GM12872 (cell line): Measurements from ENCODE around the gene PLPPR1.
A peak's percentile ranks its signal among the peaks of the same experiment; 100 is the strongest.

Experiments
- TF ChIP-seq, protein P1 (sequence below): IDR thresholded peaks from 3 replicates; pipeline ENCODE4 v1.5.1; 2011; ENCODE audit warnings: low read depth, mild to moderate bottlenecking, low read length, moderate library complexity; ENCODE audit not compliant: insufficient read depth

Gene PLPPR1

DNA sequence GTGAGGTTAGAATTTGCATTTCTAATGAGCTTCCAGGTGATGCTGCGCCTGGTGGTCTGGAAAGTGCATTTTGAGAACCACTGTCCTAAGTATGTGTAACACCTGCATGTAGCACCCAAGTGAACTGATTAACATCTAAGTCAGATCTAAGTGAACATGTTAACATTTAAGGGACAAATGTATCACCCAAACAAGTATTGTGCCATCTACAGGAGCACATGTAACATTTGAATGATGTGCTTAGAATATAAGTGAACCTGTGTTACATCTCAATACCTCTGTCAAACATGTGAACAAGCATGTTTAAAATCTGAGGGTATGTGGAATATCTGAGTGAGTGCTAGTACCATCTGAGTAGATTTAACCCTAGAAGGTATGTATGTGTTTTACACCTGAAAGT is 68.7 kb downstream of the PLPPR1 start:
- TF ChIP-seq, protein P1, sequence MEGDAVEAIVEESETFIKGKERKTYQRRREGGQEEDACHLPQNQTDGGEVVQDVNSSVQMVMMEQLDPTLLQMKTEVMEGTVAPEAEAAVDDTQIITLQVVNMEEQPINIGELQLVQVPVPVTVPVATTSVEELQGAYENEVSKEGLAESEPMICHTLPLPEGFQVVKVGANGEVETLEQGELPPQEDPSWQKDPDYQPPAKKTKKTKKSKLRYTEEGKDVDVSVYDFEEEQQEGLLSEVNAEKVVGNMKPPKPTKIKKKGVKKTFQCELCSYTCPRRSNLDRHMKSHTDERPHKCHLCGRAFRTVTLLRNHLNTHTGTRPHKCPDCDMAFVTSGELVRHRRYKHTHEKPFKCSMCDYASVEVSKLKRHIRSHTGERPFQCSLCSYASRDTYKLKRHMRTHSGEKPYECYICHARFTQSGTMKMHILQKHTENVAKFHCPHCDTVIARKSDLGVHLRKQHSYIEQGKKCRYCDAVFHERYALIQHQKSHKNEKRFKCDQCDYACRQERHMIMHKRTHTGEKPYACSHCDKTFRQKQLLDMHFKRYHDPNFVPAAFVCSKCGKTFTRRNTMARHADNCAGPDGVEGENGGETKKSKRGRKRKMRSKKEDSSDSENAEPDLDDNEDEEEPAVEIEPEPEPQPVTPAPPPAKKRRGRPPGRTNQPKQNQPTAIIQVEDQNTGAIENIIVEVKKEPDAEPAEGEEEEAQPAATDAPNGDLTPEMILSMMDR: no peak

DNA sequence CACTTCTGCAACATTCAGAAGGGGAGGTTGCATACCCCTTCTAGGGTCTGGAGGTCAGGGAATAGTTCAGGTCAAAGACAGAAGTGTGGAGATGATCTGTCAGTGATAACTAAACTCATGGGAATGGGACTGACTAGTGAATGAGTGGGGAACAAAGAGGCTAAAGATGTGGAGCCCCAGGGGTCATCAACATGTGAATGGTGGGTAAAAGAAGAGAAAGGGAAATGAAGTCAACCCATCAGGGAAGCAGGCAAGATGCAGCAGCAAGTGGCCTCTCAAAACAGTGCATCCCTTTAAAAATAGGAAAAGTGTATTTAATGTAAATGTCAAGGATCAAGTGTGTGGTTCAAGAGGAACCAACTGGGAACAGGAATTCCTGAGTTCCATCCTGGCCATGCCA is 69.9 kb downstream of the PLPPR1 start:
- TF ChIP-seq, protein P1: no peak

DNA sequence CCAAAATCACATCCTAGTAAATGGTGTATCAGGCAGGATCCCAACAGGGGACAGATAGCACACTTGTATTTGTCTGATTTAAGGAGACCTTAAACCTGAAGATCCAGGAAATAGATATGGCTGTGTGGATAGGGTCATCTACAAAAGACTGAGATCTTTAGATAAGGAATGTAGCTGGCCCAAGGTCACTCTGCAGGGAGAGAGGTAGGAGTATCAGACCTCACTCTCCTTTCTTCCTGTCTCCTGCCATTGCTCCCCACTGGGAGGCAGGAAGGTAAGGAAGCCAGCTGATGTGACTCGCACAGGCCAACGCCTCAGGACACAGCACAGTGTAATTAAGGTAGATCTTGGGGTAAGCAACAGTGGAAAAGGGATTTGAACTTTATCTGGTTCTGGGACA is 85.8 kb downstream of the PLPPR1 start:
- TF ChIP-seq, protein P1: no peak

DNA sequence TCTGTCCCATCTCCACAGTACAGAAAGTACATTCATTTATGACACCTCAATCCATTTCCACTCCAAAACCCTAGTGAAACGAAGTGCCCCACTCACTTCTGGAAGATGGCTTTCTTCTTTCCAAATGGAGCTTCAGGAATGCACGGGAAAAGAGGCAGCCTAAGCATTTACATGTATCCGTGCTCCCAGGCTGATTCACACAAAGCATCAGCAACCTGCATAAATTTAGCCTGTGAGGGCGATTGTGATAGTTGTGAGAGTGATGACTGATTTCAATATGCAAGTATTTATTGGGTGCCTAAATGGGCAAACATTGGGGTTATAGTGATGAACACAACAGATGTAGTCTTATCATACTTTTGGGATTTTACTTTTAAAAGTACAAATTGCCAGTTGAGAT is 86.6 kb downstream of the PLPPR1 start:
- TF ChIP-seq, protein P1: no peak

DNA sequence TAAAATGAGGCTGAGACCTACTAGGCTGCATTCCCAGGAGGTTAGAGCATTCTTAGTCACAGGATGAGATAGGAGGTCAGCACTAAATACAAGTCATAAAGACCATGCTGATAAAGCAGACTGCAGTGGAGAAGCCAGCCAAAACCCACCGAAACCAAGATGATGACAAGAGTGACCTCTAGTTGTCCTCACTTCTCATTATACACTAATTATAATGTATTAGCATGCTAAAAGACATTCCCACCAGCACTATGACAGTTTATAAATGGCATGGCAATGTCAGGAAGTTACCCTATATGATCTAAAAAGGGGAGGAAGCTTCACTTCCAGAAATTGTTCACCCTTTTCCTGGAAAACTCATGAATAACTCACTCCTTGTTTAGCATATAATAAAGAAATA is 88.6 kb downstream of the PLPPR1 start:
- TF ChIP-seq, protein P1: no peak

DNA sequence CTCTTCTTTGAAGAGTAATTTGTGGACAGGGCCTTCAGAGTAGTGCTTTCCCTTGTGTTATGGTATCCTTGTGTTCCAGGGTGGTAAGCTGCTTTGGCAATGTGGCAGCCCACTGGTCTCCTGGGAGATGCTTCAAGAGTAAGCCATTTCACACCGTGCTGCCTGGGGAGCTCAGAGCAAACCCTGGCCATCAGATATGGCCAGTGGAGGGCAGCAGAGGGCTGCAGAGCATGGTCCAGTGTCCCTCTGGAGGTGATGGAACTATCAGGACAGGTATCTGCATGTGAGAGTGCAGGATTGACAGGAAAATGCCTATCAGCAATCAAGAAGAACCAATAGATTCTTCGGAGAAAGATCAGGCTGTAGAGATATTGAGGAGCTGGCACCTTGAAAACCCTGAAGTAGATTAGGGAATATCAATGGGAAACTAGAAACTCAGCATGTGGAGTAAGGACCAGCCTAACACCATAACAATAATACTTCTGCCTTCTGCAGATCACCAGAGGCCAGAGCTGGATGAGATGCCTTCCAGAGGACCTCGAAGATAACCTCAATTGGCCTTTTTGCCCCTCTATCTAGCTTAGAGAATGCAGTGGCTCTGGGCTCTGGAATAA is 90.8 kb downstream of the PLPPR1 start:
- TF ChIP-seq, protein P1: peak; percentile 82

DNA sequence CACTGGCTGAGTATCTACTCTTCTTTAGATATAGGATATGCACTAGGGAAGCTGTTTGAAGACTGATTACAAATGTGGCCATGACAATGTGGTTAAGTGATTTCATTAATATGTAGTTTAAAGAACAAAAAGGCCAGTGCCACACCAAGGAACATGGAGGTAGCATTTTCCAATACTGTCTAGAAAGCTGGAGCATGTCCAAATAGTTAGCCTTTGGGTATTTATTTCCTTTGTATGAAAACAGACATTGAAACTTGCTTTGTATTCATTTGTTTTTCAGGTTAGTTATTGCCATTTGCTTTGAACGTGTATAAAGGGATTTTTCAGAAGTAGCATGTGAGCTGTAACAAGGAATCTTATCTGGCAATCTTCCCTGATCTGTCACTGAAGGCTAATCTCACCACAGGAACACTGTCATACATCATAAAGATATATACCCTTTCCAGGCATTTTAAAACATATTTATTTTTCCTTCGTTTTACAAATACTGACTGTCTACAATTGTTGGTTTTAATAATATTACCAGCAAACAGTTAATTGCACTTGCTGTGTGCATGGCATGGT is 93.4 kb downstream of the PLPPR1 start:
- TF ChIP-seq, protein P1: no peak

DNA sequence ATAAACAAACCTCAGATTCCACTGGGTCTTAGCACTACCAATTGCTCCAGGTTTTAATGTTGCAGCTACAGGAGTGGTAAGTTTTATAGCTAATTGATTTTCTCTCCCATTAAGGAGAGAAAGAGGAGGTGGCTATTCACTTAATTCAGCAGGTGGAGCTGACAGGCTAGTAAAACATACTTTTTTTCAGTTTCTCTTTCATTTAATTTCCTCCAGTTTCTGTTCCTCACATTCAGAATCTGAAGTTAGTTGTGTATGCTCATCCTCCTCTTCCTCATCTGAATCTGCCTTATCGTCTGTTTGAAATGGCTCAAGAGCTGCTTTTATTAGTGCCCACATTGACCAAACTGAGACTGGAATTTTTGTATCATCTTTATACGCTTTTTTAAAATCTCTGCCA is 98.0 kb downstream of the PLPPR1 start:
- TF ChIP-seq, protein P1: no peak
